ENCODE data around the gene EXOC4.

EXOC4 gene

GRCh38 chr7:133504825-133505224 is 251.9 kb downstream of the EXOC4 start:
- Histone ChIP-seq H3K27me3 (ENCODE audit: control insufficient read depth, low read length) (no peaks in the 10 kb centered on the region), H3F3A (ENCODE audit: control insufficient read depth, insufficient read depth) (no peaks in the 10 kb centered on the region), H3K4me3 (ENCODE audit: low read length) (no peak overlapping the region), H3K36me3 (ENCODE audit: control insufficient read depth, low read length) (no peaks in the 10 kb centered on the region), H3K79me2 (ENCODE audit: control insufficient read depth, low read length) (no peaks in the 10 kb centered on the region), H3K9me3 (ENCODE audit: control insufficient read depth, insufficient read depth, low read length) (no peaks in the 10 kb centered on the region), H3K27ac (ENCODE audit: low read depth, low read length) (no peak overlapping the region), H3K9me2 (replicated peaks; ENCODE audit: control insufficient read depth, low read length) (no peaks in the 10 kb centered on the region), H3K4me1 (ENCODE audit: control insufficient read depth, low read length) (no peaks in the 10 kb centered on the region), H3K4me2 (ENCODE audit: low read length) (no peak overlapping the region), H4K20me1 (ENCODE audit: control insufficient read depth, insufficient read depth, low read depth, low read length) (no peaks in the 10 kb centered on the region)
- TF ChIP-seq, protein P1, sequence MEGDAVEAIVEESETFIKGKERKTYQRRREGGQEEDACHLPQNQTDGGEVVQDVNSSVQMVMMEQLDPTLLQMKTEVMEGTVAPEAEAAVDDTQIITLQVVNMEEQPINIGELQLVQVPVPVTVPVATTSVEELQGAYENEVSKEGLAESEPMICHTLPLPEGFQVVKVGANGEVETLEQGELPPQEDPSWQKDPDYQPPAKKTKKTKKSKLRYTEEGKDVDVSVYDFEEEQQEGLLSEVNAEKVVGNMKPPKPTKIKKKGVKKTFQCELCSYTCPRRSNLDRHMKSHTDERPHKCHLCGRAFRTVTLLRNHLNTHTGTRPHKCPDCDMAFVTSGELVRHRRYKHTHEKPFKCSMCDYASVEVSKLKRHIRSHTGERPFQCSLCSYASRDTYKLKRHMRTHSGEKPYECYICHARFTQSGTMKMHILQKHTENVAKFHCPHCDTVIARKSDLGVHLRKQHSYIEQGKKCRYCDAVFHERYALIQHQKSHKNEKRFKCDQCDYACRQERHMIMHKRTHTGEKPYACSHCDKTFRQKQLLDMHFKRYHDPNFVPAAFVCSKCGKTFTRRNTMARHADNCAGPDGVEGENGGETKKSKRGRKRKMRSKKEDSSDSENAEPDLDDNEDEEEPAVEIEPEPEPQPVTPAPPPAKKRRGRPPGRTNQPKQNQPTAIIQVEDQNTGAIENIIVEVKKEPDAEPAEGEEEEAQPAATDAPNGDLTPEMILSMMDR (IDR thresholded peaks at IDR 0.05; ENCODE audit: low read depth, low read length, poor library complexity, severe bottlenecking), result no peak
- TF ChIP-seq EZH2phosphoT487 (IDR thresholded peaks at IDR 0.05; ENCODE audit: borderline replicate concordance, low read length), result no peak

- Histone ChIP-seq H3K27ac (ENCODE audit: low read depth, low read length) (no peak overlapping the region), H3K36me3 (ENCODE audit: control insufficient read depth, low read length) (no peaks in the 10 kb centered on the region), H3K79me2 (ENCODE audit: control insufficient read depth, low read length) (no peaks in the 10 kb centered on the region), H3K4me1 (ENCODE audit: control insufficient read depth, low read length) (no peaks in the 10 kb centered on the region), H4K20me1 (ENCODE audit: control insufficient read depth, insufficient read depth, low read depth, low read length) (no peaks in the 10 kb centered on the region), H3K4me2 (ENCODE audit: low read length) (no peak overlapping the region), H3K9me2 (replicated peaks; ENCODE audit: control insufficient read depth, low read length) (no peaks in the 10 kb centered on the region), H3K27me3 (ENCODE audit: control insufficient read depth, low read length) (no peaks in the 10 kb centered on the region), H3F3A (ENCODE audit: control insufficient read depth, insufficient read depth) (no peaks in the 10 kb centered on the region), H3K4me3 (ENCODE audit: low read length) (no peak overlapping the region), H3K9me3 (ENCODE audit: control insufficient read depth, insufficient read depth, low read length) (no peaks in the 10 kb centered on the region)
- TF ChIP-seq, protein P1 (IDR thresholded peaks at IDR 0.05; ENCODE audit: low read depth, low read length, poor library complexity, severe bottlenecking), result no peak
- TF ChIP-seq EZH2phosphoT487 (IDR thresholded peaks at IDR 0.05; ENCODE audit: borderline replicate concordance, low read length), result no peak
These were observed 256.9 kb downstream of the EXOC4 start for GRCh38 chr7:133509822-133510221.

DNA sequence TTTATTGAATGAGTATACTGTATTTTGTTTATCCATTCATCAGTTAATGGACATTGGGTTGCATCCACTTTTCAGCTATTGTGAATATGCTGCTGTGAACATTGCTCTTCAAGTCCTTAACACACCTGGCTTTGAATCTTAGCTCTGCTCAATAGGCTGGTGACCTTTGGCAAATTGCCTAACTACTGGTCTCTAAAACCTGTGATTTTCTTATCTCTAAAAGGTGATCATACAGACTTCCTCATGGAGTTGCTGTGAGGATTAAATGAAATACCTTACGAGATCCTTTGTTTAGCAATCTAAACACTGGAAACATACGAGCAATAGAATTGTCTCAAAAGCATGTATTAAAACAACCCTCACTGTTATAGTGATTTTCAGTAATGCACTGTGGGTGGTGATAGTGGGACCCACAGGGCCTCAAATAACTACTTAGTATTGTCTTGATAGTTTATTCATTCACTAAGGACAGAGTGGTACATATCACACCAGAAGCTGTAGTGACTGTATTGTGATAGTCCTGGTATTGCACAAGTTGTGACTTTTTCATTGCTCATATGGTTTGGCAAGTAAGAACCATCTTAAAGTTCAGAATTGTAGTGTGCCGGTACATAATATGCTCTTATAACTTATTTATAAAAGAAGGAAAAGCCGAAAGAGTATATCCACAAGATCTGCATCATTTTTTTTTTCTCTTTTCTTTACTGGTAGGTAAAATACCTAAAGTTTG is 257.6 kb downstream of the EXOC4 start:
- Histone ChIP-seq H3K9me2 (replicated peaks; ENCODE audit: control insufficient read depth, low read length) (no peaks in the 10 kb centered on the region), H3F3A (ENCODE audit: control insufficient read depth, insufficient read depth) (no peaks in the 10 kb centered on the region), H3K4me1 (ENCODE audit: control insufficient read depth, low read length) (no peaks in the 10 kb centered on the region), H3K4me2 (ENCODE audit: low read length) (no peak overlapping the region), H3K79me2 (ENCODE audit: control insufficient read depth, low read length) (no peaks in the 10 kb centered on the region), H3K4me3 (ENCODE audit: low read length) (no peak overlapping the region), H3K36me3 (ENCODE audit: control insufficient read depth, low read length) (no peaks in the 10 kb centered on the region), H4K20me1 (ENCODE audit: control insufficient read depth, insufficient read depth, low read depth, low read length) (no peaks in the 10 kb centered on the region), H3K27ac (ENCODE audit: low read depth, low read length) (no peak overlapping the region), H3K27me3 (ENCODE audit: control insufficient read depth, low read length) (no peaks in the 10 kb centered on the region), H3K9me3 (ENCODE audit: control insufficient read depth, insufficient read depth, low read length) (no peaks in the 10 kb centered on the region)
- no peak for TF ChIP-seq EZH2phosphoT487 (IDR thresholded peaks at IDR 0.05; ENCODE audit: borderline replicate concordance, low read length)
- TF ChIP-seq, protein P1 (IDR thresholded peaks at IDR 0.05; ENCODE audit: low read depth, low read length, poor library complexity, severe bottlenecking), result no peak

Data from DOHH2 (cell line).